Fibroblast of mammary gland (primary cell): ENCODE data around the gene CLASRP.
A peak's percentile ranks its signal among the peaks of the same experiment; 100 is the strongest.

ENCODE experiments used
- DNase-seq: peaks from one replicate; pipeline ENCODE4 v3.0.0-alpha.2; 2010; ENCODE audit warnings: low read depth
- H3K4me3 ChIP-seq: 2 replicates; pipeline ENCODE4 v1.5.1; 2011; ENCODE audit warnings: low read depth, mild to moderate bottlenecking, low read length, moderate library complexity; ENCODE audit not compliant: control insufficient read depth
- TF ChIP-seq, protein P1 (sequence below): conservative IDR thresholded peaks from 2 replicates; pipeline ENCODE4 v1.5.1; 2011; ENCODE audit warnings: low read depth, low read length, inconsistent platforms; ENCODE audit not compliant: control insufficient read depth, insufficient read depth

Gene CLASRP

DNA sequence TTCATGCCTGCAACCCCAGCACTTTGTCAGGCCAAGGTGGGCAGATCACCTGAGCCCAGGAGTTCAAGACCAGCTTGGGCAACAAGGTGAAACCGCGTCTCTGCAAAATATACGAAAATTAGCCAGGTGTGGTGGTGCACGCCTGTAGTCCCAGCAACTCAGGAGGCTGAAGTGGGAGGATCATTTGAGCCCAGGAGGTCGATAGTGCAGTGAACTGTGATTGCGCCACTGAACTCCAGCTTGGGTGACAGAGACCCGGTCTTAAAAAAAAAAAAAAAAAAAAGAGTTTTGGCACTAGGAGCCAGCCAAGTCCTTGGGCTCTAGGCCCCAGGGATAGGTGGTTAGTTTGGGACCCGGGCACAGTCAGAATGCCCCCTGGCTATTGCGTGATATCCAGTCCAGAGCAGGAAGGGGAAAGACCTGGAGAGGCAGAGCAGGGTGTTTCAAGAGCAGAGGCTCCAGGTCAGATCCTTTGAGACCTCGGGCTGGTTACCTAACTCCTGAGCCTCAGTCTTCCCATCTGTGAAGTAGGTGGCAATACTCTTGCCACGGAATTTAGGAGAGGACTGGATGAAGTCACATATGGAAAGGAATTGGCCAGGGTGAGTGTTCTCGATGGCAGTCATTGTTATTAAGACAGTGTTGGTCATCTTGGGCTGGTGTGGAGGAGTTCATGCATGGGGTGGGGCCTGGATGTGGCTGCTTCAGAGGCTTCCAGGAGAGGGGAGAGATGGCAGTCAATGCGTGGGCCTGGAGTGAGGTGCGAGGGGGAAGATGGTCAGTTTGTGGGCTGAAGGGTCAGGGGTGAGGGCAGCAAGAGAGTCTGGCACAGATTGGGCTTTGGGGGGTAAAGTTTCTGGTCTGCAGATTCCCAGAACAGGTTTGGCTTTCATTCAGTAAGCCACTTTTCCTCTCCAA lies 56.9 kb downstream of the CLASRP start:
- DNase-seq, result no peak
- TF ChIP-seq, protein P1, sequence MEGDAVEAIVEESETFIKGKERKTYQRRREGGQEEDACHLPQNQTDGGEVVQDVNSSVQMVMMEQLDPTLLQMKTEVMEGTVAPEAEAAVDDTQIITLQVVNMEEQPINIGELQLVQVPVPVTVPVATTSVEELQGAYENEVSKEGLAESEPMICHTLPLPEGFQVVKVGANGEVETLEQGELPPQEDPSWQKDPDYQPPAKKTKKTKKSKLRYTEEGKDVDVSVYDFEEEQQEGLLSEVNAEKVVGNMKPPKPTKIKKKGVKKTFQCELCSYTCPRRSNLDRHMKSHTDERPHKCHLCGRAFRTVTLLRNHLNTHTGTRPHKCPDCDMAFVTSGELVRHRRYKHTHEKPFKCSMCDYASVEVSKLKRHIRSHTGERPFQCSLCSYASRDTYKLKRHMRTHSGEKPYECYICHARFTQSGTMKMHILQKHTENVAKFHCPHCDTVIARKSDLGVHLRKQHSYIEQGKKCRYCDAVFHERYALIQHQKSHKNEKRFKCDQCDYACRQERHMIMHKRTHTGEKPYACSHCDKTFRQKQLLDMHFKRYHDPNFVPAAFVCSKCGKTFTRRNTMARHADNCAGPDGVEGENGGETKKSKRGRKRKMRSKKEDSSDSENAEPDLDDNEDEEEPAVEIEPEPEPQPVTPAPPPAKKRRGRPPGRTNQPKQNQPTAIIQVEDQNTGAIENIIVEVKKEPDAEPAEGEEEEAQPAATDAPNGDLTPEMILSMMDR, result no peak
- no peak overlapping the region for H3K4me3 ChIP-seq

GRCh38 chr19:45096700-45097099 lies 57.9 kb downstream of the CLASRP start:
- TF ChIP-seq, protein P1, result no peak
- no peak overlapping the region for H3K4me3 ChIP-seq
- DNase-seq, result no peak

GRCh38 chr19:45097450-45097775 lies 58.6 kb downstream of the CLASRP start:
- DNase-seq, result no peak
- no peak overlapping the region for H3K4me3 ChIP-seq
- TF ChIP-seq, protein P1, result no peak

DNA sequence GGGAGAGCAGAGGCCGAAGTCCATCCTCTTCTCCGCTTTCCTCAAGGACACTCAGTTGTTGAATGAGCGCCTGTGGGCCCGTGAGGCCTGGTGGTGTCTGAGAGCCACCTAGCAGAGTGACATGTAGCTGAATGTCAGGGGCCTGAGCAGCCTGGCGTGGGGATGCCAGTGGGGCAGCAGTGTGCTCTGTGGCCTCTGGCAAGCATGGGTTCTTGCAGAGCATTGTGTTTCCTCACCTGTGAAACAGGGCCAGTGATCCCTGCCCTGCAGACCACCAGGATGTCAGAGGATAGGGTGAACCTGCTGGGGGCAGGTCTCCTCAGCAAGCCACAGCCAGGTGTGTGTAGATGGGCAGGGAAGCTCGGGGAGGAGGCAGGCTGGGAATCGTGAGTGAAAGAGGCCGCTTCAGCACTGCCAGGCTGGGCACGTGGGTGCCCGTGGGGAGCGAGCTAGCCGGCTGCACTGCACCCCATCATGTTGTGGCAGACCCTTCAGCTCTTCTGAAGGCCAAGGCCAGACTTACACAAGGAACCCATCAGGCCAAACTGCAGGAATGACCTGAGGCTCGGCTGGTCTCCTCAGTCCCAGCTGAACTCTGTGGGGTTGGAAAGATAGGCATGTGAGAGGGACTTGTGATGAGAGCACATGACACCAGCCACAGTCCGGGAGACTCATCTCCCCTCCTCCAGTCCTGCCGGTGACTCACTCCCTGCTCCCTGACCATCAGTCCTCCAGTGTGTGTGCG lies 59.1 kb downstream of the CLASRP start:
- H3K4me3 ChIP-seq, result no peak overlapping the region
- TF ChIP-seq, protein P1, result no peak
- peak; percentile 98 for DNase-seq

DNA sequence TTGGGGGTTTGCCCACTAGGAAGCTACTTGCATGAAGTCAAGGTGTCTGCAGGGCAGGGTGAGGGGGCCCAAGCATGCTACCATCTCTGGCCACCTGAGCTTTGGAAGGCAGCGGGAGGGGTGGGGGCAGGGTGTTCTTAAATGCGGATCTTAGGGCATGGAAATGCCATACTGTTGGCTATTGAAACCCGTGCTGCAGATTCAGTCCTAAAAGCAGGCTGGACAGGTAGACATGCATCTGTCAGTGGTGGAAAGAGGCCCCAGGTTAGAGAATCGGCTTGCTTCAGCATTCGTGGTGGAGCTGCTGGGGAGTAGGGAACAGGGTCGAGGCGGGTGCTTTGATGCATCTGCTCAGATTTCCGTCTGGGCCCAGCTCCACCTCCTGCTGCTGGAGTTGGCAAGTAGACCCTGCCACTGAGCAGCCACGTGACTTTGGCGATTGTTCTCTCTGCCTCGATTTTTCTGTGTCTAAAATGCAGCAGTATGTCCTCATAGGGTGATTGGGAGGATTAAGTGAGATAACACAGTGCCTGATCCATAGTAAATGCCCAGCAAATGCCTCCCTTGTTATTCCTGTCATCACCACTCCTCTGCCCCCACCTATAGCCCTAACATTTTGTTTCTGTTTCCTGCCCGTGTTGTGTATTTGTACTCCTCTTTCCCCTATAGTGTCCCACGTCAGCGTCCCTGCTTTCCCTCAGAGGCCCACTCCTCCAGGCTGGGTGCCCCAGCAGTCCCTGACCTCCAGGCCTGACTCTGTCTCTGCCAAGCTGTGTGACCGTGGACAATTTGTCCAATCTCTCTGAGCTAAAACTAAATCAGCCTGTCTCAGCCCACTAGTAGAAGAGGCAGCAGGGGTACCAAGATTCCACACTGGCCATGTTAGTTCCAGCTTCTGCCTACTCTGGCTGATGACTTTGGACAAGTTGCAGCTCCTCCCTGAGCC lies 59.9 kb downstream of the CLASRP start:
- DNase-seq, result peak; percentile 48
- H3K4me3 ChIP-seq, result peak overlapping the region; percentile 21
- TF ChIP-seq, protein P1, result no peak
